Tongue (tissue), 2 donors: ENCODE data around the gene DOCK9. TPM values are rescaled to one million over a fixed set of nuclear protein-coding genes. Genes with fewer than 3 reads are reported as not detected.
A peak's percentile ranks its signal among the peaks of the same experiment; 100 is the strongest.
"Not testable (repeated sequence)": the region's sequence is repeated elsewhere in the genome, so short reads cannot be mapped to it uniquely, and the experiment has no call there.

Experiments
- DNase-seq: peaks from one replicate; pipeline ENCODE4 v3.0.0-alpha.2; 2015
- total RNA-seq: library from RNA; depleted of rRNA; stranded (reverse); fragments of >200 nt; gene quantifications from one replicate; pipeline ENCODE4 v1.2.3, GENCODE V29; 2014

DOCK9 gene
- total RNA-seq, 1 donor from 2014 or later, result 143 TPM

DNA sequence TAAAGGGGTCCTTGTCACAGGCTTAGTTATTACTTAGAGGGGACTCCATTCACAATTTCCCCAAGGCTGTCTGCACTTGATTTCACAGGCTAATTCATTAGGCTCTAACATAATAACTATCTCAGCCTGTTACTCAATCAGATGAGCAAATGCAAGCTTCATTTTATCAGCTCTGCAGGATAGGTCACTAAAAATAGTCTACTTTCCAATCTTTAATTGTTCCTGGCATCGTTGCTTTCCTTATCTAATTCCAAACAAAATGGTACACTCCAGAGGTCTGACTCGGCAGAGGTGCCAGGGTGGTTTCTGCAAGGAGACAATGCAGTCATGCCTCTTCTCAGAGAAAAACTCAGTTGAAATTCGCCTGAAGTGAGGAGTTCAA lies 155.6 kb downstream of the DOCK9 start:
- DNase-seq, result no peak

DNA sequence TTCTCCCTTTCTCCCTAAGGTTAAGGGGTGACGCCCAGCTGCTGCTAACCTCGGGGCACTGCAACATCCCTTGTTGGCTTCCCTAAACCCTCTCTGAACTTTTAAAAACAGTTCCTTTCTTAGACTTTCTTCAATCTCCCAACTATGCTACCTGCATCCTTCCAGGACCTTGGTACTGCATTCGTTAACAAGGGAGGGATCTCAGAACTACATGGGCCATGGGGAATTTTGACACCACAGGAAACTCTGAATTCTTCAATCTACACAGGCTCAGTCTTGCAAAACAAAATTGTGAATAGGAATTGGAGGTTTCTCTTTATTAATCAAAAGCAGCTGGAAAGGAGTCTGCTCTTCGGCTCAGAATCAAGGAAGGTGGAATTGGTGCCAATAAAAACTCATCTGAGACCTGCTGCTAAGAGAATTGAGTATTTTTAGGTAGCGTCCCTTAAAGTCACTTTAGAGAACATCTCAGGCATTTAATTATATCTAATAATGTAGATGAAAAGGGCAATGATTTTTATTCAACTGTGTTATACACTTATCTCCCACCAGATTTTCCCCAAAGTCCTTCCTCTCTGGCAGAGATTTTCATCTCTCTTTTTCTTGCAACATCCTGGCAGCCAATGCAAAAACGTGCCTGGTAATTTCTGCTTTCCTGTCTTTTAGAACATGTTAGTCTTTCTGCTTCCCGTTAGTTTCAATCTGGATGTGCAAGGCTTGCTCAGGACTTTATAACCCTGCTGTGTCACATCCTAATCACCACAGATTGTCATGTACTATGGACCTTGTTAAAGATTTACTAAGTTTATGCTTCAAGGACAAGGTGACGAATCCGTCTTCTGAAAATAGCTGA lies 156.3 kb downstream of the DOCK9 start:
- DNase-seq, result peak; percentile 69

DNA sequence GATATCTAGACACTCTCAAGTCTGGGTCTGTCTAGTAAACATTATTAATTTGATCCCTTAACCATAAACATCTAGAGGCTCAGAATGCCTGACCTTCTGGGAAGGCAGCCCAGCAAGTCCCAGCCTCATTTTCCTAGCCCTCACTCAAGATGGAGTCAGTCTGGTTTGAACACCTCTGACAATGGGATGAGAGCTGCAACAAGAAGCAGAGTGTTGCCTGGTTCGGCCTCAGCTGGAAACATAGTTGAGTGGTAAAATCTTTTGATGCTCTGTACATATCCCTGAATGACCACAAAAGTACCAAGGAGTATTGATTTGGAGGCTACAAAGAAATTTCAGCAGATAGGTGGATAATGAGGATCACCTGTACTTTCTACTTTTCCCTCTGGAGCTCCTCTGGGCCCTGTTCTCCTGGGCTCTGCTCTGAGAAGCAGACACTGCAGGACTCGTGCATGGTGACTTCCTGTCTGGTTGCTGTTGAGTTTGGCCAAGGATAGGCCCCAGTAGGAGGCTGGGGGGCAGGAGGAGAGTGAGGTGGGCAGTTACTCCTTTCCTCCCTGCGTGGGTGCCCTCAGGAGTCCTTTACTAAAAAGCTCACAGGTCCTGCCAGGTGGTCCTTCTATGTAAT lies 157.0 kb downstream of the DOCK9 start:
- DNase-seq, result no peak

DNA sequence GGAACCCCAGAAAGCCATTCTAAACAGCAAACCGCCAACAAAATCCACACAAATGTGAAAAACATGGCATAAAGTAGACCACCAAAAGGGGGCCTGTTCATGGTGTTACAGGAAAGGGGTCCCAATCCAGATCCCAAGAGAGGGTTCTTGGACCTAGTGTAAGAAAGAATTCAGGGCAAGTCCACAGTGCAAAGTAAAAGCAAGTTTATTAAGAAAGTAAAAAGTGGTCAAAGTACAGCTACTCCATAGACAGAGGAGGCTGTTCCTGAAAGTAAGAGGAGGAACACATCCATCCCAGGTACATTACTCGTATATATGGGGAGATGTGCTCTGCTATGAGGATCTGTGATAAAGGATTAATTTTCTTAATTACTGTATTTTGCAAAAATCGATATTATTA lies 157.6 kb downstream of the DOCK9 start:
- no peak for DNase-seq

DNA sequence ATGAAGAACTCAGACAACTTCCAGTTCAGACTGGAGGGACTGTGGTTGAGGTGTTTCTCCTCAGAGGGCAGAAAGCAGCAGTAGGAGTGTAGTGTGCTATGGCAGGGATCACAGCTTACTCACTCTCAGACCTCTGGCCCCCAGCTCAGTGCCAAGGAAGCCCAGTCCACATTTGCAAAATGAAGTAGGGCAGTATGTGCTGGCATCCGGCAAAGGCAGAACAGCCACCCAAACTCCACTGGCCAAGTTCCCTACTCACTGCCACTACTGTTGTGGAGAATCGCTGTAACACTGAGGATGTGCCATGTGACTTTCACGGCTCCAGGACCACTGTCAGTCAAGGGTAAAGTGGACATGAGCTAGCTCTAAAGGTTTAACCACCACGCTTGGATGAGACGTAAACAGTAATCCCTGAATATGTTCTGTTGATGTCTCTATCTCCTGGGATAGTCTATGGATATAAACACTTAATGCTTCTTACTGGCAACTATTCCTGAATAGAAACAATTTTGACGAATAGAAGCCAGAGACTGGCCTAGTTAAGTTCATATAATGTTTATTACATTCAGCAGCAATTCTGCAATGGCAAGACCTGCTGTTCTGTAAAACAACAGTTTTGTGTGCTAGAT lies 158.4 kb downstream of the DOCK9 start:
- no peak for DNase-seq

DNA sequence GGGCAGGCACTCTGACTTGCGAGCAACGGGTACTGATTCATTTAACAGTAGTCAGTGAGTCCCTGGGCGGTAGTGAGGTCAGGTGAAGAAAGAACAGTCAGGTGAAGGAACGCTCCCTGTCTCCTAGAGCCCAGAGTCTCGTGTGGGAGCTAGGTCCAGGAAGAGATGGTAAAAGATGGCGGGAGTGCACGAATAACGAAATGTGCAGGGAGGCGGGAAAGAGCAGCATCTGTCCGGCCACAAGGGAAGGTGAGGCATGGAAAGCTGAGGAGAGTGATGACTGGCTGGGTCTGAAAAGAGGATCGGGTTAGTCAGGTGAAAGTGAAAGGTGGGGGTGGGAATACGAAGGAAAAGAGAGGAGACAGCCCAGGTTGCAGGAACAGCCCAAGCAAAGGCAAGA lies 161.5 kb downstream of the DOCK9 start:
- no peak for DNase-seq

DNA sequence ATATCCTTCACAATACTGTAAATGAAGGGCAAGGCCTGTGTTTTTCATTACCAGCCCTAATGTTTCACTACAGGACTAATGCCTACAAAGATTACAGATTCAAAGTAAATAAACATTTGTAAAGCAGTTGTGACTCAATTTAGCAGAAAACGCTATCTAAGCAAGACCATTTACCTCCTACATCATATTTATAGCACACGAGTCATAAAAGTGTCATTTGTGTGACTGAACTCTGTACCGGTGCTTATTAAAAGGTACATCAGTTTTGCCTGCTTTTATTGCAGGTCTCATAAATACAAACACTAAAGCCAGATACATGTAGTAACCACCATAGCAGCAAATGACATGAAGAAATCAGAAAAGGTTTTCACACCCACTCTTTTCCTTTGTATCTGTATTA lies 163.9 kb downstream of the DOCK9 start:
- DNase-seq, result no peak

DNA sequence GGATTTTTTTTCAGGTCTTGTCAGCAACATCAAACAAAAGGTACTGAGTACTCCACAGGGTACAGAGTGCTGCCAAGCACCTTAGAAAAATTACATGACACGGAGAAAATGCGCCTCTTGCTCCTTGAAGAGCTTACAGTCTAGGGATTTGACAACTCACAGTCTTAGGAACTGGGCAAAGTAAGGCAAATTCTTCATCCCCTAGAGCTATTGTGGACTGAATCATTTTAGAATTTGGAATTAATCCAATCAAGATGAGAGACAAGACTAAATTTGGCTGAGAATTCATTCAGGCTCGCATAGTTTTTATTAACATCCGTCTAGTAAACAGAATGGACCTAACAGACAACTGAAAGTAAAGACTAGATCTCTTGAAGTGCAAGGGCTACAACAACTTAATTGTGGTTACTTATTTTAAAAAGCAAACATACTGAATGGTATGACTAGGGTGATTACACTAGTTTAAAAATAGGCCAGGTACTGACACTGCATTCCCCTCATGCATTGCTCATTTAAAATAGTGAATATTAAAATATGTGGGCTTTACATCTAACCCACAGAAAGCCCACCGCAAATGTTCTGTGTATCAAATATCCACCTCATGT lies 165.6 kb downstream of the DOCK9 start:
- not testable (repeated sequence) for DNase-seq

DNA sequence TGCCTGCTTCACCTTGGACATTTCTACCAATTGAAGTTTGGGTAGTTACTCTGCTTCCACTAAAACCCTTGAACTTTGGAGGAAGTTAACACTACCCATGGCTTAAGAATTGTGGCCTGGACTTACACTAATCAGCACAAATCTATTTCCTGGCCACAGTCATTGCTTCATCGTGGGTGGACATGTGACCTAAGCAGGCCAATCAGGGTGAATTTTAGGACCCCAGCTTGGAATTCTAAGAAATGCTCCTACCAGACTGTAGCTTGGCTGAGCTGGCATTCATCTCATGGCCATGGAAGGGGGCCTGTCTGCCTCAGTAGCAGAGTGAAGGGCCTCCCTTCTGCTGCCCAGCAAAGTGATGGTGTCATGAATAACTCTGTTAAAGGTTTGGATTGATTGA lies 167.1 kb downstream of the DOCK9 start:
- no peak for DNase-seq

DNA sequence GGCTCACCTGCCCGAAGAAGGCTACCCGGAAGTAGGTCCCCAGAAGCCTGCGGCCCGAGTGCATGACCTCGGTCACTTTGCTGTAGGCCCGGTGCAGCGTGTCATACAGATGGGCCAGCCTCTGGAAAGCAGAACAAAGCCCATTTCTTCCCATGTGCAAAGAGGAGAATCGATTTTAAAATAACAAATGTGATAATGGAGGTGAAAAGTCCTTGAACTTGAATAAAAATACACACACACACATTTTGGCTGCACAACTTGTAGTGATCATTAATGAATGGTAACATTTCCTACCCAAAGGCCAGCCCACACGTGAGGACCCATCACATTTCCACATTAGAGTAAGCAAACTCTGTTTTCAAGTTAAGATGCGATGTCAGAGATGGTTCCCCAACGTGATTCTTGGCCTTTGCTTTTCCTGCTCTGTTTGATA lies 168.5 kb downstream of the DOCK9 start:
- no peak for DNase-seq

DNA sequence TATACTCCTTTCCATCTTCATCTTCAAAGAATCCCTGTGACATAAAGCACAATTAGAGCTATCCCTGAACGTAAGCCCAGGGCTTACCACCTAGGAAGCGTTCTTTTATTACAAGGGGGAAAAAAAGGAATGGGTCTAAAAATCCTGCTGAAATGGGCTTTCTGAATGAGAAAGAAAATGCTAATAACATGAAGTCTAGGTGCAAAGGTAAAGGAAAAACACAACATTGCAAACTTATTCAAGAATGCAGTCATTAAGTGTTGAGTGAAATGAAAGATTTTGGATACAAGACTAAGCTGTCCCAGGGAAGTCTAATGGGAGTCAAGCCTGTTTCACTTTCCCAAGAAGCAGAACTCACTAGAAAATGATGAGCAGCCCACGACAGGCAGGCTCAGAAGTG lies 170.1 kb downstream of the DOCK9 start:
- no peak for DNase-seq

DNA sequence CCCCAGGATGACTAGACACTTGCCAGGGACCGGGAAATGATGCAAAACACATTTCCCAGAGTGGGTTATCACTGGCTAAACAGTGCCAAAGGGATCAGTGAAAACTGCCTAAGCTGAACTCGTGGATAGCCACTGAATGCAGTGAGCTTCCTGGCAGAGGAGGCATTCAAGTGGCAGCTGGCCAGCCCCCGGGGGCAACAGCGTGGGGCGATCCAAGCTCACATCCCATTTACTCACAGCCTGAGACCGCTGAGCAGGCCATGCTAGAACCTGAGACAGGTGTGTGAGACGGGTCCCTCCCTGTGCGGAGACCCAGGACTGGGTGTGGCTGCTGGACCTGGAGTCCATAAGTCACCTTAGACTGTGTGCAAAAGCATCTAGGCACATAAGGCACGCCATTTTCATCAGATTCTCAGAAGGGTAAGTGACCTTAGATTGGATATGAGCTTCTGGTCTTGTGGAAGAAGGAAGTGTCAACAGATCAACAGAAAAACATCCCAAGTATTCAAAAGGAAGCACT lies 173.5 kb downstream of the DOCK9 start:
- DNase-seq, result no peak

DNA sequence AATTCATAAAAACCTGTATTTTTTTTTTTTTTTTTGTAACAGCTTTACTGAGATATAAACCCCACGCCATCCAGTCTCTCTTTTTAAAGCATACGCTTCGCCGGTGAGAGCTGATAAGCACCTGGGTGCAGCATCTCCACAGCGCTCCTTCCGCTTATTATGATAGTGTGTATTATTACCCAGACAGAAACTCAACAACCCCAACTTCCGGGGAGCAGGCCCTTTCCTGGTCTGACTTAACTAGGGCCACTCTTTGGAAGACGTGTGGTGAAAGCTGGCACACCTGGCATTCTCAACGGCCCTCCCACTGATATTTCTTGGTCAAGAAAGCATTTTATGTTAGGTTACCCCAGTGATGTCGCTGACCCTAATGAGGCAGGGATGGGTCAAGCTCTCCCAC lies 173.9 kb downstream of the DOCK9 start:
- no peak for DNase-seq

DNA sequence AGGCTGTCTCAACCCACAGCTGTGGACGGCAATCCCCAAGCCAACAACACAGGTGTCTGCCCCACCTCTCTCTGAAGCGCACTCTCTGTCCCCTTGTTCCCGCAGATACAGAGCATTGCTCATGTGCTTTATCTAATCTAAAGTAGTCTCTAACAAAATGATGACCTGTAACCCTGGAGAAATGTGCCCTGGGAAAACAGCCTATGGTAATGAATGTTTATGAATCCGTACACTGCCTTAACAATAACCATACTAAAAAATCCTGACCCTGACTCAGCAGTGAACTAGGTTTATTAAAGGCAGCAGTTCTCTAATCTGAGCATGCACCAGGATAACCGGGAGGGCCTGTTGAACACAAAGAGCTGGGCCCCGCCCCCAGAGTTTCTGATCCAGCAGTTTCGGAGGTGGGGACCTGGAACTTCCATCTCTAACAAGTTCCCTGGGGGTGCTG lies 174.7 kb downstream of the DOCK9 start:
- DNase-seq, result no peak

DNA sequence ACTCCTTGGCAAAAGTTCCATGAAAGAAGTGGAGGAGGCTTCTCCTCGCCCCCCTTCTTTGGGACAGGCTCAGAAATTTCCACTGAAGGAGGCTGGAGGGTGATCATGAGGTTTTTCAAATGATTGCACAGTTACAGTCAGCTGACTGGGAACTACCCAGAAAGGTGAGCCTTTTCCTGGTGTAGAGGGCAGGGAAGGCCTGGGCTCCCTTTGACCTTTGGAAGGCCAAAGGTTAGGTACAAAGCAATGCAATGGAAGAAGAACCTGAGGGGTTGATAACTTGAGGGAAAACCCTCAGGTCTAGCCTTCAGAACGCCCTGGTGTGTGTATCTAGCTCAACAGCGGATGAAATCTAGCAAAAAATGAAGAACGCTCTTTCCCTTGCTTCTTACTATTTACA lies 175.3 kb downstream of the DOCK9 start:
- DNase-seq, result no peak

DNA sequence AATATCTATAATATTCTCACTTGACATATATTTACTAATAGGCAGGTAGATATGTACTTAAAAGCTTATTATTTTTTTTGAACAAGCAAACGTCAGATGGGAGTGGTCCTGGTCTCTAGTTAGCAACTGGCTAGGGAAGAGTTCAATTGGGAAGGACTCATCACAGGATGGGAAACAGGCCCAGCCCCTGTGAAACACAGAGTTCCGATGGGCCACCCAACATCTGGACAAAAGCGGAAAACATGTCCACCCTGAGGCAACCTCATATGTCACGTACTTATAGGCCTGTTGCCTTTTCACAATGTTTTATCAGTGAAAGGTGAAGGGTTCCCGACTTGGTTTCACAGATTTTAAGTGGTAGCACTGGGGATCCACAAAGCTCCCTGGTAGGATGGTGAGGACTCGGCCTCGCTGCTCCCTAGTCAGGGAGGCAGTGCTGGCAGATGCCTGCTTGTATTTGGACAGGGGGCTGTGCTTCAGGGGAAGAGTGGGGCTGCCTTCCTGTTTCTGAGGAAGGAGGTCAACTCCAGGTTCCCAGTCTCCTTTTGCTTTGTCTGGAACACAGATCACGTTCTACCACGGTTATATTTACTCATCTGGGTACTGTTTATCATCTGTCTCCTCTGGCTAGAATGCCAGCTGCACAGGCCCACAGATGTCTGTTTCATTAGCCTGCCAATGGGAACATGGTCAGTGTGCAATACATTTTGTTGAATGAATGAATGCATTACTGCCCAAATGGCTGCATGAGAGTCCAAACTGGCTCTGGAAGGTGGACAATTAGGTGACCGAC lies 176.0 kb downstream of the DOCK9 start:
- DNase-seq, result no peak

DNA sequence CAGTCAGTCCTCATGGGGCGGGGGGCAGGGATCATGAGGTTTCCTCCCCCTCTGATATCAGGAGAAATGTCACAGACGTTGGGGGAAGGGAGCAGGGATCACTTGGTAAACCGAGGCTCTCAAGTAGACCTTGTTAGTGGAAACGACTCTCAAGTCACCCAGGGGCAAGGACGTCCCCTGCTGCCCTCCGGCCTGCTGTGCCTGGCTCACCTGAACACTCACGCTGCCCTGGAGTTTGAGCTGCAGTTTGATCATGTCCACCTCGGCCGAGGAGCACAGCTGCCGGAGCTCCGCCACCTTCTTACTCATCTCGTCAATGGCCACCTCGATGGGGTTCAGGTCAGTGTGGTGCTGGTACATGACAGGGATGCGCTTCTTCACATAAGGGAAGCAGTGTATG lies 177.8 kb downstream of the DOCK9 start:
- DNase-seq, result no peak

DNA sequence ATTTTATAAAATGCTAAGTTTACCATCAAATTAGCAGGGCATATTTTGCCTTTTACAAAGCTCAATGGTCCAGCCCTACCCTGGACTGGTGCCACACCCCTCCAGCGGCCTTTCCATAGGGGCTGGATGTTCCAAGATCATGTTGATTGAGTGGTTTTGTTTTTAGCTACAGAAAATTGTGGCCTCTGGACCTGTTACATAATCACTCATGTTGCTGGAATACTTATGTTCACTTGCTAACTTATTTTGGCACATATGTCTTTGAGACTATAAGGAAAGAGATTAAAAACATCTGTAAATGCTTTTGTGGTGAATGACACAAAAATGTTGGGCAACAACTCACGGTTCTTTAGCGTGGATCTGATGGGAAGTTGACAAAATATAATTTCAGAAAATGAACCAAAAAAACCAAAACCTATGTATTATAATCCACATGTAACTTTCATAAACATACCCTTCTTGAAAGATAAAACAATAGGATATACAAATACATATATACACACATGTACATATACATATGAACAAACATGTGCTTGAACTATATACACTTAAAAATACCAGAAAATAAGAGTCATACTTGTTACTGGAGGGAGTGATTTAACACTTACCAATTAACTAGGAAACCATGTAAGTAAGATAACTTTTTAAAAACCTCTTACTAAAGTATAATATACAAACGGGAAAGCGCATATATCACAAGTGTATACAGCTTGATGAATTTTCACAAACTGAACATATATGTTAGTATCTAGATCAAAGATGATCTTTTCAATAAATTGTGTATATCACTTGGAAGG lies 178.8 kb downstream of the DOCK9 start:
- DNase-seq, result peak; percentile 63

DNA sequence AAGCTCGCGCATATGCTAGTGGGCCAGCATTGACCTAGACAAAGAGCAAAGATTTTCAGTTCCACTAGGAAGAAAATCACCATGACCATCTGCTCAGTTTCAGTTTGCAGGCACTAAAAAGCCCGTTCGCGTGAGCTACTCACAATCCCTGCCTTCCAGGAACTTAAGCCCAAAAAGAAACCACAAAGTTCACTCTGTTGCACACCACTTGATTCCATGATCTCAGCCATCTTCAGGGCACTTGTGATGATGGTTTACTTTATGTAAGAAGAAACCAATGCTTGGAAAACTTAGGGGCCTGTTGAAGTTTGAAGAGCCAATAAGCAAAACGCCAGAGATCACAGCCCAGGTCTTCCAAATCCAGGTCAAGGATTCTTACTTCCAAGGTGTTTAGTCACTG lies 180.4 kb downstream of the DOCK9 start:
- peak; percentile 31 for DNase-seq

DNA sequence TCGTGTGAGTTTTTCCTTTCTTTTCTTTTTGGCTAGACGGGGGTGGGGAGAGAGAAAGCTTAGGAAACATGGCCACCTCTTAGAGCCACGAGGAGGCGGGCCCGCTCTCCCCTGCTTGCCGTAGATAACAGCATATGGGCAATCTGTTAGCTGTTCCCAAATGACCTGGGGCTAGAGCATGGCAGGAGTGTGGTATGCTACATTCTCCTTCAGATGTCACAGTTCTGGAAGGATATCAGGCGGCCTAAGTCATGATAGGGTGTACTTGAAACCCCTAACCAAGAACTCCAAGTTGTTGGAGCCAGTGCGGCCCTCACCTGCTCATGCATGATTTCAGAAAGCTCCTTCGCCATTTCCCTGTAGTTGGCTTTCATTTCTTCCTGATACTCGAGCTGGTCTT lies 181.1 kb downstream of the DOCK9 start:
- no peak for DNase-seq

DNA sequence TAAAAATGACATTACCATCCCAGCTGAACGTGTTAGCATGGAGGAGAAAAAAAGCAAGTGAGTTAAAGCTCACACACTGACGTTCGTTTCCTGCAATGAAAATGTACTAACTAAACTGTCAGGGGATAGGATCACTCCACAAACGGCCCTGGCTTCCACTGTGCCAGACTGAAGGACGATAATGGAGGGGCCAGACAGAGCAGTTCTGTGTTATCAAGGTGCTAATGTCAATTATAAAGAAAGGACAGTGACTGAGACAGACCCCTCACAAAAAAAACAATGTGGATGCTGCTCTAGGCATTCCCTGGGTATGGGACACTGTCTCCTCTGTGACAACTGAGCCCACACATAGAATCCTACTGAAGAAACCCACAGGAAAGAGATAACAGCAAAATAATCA lies 181.7 kb downstream of the DOCK9 start:
- DNase-seq, result no peak
